ENCODE measurements around the gene BARHL1.

The BARHL1 gene

DNA sequence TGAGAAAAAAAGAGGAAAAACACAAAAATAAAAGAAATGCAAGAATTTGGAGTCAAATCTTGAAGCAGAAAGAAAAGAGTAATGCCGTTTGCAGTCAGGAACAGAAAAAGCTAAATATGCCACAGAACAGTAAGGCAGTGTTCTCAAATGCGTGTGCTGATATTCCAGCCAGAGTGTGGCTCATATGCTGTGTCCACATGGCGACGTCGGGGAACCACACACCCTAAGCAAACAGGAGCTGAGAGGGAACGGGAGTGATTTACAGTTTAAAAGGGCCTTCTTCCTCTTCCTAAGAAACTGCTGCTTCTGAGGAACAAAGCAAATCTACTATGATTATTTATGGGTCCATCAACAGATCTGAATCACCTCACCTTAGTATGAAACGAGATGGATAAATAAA, 44.7 kb downstream of the BARHL1 start:
- DNase-seq: no peak

DNA sequence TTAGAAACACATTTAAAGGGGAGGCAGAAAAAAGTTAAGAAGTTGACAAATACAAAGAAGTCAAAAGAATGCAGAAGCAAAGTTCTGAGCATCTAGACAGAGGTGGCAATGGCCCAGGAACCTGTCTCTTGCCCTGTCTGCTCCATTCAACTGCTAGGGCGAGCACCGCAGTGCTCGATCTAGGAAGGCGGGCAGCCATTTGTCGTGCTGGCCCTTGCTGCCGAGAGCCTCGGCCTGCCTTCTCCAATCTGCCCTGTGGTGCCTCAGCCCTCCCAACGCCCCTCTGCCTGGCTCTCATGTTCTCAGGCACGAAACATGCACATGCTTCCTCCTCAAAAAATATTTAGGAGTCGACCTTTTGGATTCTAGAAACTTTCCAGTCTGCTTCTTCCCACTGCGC, 45.2 kb downstream of the BARHL1 start:
- no peak for DNase-seq

DNA sequence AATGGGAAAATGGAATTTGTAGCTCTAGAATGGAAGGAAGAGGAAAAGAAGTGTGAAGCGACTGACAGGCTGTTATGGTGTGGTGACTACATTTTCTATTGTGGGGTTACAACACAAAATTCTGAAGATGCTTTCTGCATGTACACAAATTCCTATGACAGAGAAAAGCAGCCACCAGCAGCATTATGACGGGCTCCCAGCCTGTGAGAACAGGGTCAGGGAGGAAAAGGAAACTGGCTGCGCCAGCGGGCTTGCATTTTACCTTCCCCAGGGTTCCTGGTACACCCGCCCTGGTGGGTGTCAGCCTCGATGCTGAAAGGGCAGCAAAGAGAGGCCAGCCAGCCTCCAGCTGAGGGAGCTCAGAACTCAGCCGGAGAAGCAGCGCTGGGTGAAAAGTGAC, 46.3 kb downstream of the BARHL1 start:
- no peak for DNase-seq

DNA sequence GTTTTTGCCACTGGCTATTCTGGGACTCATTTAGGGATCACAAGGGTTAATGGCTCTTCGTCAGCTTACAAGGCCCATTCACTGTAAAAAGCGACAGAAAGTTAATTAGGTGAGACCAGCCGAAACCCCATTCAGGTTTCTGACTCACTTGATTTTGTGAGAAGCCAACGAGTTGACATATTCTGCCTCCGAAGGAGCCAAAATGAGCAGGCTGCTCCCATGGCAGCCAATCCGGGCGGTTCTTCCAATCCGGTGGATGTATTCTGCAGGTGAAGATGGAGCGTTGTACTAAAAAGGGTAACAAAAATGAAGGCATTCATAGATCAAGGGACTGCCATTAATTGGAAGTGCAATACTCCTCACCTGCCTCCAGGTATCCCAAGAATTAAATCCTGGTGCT, 47.7 kb downstream of the BARHL1 start:
- no peak for DNase-seq

DNA sequence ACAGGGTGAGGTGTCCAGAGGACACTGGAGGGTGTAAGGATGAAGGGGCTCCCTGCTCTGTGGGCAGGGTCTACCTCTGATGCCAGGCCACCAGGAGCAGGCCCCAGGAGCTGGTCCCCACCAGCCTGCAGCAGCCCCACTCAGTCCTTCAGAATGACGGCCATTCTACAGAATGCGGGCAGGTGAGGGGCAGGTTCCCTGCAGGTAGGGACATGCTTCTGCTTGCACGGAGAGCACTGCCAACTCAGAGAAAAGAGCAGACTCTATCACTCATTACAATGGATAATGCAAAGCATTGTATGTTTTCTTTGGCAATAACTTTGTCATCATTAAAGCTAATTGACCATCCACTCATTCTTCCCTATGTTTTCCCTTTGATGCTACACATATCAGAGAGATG, 48.4 kb downstream of the BARHL1 start:
- no peak for DNase-seq

DNA sequence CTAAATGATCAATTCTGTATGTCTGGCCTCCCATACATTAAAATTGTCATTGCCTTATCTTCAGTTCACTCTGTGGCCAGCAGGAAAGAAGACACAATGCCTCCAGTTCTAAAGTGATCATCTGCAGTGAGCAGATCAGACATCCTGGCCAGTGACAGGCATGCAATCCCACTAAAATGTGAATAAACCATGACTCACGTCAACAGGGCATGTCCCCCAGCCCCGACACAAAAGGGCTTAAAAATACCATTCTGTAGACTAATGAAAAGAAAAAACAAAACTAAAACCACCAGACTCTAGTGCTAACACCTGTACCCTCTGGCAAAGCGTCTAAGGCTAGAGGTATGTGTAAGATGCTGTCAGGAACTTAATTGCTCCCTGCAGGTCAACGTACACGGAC, 48.9 kb downstream of the BARHL1 start:
- DNase-seq: no peak

DNA sequence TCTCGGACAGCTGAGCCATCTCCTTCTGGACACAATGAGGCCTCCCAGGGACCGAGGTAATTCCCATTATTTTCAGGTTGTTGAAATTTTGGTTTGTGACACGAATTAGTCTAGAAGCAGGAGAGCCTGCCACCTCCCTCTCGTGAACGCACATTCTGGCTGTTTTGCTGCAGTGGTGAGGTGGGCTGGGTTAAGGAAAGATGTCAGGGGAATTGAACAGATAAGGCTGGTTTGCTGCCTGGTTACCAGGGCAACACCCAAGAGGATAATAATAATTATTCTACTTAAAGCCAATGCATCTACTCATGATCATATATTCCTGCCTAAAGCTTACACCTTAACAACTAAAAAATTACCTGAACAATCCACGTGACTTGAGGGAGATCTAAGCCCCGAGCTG, 49.3 kb downstream of the BARHL1 start:
- DNase-seq: no peak

DNA sequence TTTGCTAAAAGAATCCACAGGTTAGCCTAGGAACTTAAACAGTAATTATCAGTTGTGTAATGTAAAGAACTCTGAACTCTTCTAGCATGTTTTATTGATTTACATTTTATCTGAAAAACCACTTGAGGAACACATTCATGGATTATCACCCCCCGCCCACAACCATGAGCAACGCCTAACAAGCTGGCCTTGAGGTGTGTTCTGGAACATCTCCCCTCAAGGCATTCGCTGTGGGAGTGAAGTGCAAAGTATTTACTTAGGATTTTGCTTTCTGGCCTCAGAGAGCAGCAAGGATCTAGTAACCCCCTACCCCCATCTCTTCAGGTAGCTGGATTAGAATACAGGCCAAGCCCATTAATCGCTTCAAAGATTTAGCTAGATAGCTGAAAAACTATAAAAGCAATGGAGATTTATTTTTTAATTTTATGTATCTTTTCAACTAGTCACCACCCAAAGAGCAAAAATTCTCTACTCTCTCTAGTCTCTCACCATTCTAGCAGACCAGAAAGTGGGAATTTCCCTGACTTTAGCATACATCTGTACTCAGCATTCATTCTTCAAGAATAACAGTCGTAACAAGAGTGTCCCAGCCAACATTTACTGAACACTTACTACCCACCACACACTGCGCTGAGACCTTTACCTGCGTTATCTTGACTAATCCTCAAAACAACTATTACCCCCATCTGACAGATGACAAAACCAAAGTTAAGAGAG, 50.2 kb downstream of the BARHL1 start:
- DNase-seq: no peak

DNA sequence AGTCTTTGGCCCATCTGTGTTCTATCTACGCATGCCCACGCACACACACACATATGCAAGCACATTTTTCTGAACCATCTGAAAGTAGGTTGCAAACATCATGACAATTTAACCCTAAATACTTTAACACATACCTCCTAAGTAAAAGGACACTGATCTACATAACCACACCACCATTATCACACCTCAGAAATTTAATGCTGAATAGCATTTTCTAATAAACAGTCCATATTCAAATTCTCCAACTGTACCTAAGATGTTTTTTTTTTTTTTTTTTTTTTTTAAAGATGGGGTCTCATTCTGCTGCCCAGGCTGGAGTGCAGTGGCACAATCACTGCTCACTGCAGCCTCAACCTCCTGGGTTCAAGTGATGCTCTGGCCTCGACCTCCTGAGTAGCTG, 51.9 kb downstream of the BARHL1 start:
- DNase-seq: no peak

DNA sequence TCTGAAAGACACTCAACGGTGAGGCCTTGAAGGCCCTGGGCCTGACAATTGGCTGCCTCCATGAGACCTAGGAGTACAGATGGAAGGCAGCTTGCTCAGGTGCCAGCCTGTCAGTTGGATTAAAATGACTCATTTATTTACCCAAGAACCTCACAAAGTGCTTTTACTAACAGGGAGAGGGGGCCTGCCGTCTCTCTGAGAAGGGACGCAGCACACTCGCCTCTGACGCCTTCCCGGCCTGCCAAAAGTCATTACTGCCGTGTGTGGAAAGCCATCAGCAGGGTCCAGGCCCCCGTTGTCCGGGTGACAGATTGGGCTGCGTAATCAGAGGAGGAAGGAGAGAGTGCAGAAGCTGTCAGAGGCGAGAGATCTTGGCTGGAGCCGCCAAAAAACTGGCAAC, 54.9 kb downstream of the BARHL1 start:
- DNase-seq: no peak

DNA sequence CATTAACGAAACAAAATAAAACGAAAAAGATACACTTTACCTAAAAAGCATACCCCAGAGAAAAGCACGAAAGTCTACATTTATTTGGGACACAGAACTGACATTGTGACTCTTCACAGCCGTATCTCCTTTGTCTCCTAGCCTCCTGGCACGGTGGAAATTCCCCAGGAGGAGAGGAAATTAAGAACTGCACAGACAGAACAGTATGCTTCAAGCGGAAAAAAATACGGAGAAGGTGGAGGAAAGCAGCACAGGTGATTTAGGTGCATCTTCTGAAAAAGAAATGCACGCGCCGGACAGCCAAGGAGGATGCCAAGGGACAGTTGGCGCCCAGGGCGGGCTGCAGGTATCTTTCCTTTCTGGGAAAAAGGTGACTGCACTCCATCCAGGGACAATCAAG, 55.4 kb downstream of the BARHL1 start:
- DNase-seq: no peak

DNA sequence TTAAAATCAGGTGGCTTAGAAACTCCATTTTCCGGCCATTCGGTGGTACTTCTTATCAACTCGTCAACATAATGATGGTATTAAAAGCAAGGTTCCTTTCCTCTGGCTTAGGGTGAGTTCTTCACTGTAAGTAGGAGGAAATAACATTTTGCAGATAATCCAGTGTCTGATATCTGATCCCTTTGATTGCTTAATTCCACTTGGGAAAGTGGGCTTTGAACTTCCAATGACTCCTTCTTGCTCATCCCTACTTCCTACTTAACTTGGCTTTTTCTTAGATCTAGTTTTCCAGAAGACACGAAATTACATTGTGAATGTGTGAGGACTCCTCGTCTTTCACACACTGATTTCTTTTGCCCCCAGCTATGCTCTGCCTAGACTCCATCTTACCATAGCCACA, 55.8 kb downstream of the BARHL1 start:
- no peak for DNase-seq

DNA sequence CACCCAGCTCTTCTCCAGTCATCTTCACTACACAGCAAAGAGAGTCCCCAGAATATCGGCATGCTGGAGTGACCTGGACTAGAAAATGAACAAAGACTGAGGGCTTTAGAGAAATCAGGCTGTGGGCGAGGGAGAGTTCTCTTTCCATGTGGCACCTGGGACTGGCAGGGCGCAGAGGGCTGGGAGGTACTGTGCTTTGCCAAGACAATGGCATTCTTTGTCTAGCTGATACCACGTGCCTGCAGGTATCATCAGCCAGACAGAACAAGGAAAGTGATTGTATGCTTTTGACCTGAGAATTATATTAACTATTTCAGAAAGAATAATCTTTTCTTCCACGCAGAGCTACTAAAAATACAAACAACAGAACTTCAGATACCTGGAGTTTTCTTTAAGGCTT, 56.9 kb downstream of the BARHL1 start:
- no peak for DNase-seq
